MM.1S (cell line): ENCODE results near the gene KCNK5.

Experiments used
- DNase-seq: peaks from one replicate; pipeline ENCODE4 v3.0.0-alpha.2; 2015
- H2AFZ ChIP-seq: fragments of 300-600 bp; sonication (generic); 2 replicates; pipeline ENCODE4 v1.6.0; 2016; ENCODE audit warnings: antibody characterized with exemption, low read length
- H3F3A ChIP-seq: fragments of 300-600 bp; sonication (generic); 2 replicates; pipeline ENCODE4 v1.6.1; 2016; ENCODE audit warnings: mild to moderate bottlenecking, antibody characterized with exemption, low read length, moderate library complexity, mixed read lengths; ENCODE audit not compliant: insufficient read depth
- H3K27ac ChIP-seq: fragments of 300-600 bp; sonication (generic); 2 replicates; pipeline ENCODE4 v1.5.1; 2016; ENCODE audit warnings: mild to moderate bottlenecking, low read length
- H3K27me3 ChIP-seq: fragments of 300-600 bp; sonication (generic); replicated peaks from 2 replicates; pipeline ENCODE4 v1.6.0; 2016; ENCODE audit warnings: low read length; ENCODE audit not compliant: insufficient read depth
- H3K36me3 ChIP-seq: fragments of 300-600 bp; sonication (generic); replicated peaks from 2 replicates; pipeline ENCODE4 v1.6.1; 2016; ENCODE audit warnings: mild to moderate bottlenecking, low read length, mixed read lengths; ENCODE audit not compliant: insufficient read depth
- H3K4me1 ChIP-seq: fragments of 300-600 bp; sonication (generic); 2 replicates; pipeline ENCODE4 v1.6.1; 2016; ENCODE audit warnings: low read length, mixed read lengths
- H3K4me2 ChIP-seq: fragments of 300-600 bp; sonication (generic); 2 replicates; pipeline ENCODE4 v1.6.0; 2016; ENCODE audit warnings: low read depth, low read length
- H3K4me3 ChIP-seq: fragments of 300-600 bp; sonication (generic); 2 replicates; pipeline ENCODE4 v1.5.1; 2016; ENCODE audit warnings: low read length, mixed read lengths
- H3K79me2 ChIP-seq: fragments of 300-600 bp; sonication (generic); 2 replicates; pipeline ENCODE4 v1.6.1; 2016; ENCODE audit warnings: mixed run types, low read length, mixed read lengths
- H3K9ac ChIP-seq: fragments of 300-600 bp; sonication (generic); 2 replicates; pipeline ENCODE4 v1.6.1; 2016; ENCODE audit warnings: low read length, mixed read lengths
- H3K9me2 ChIP-seq: fragments of 300-600 bp; sonication (generic); replicated peaks from 2 replicates; pipeline ENCODE4 v1.6.1; 2016; ENCODE audit warnings: mild to moderate bottlenecking, low read length, mixed read lengths; ENCODE audit not compliant: insufficient read depth
- H3K9me3 ChIP-seq: fragments of 300-600 bp; sonication (generic); replicated peaks from 2 replicates; pipeline ENCODE4 v1.6.1; 2016; ENCODE audit warnings: mild to moderate bottlenecking, low read length, mixed read lengths; ENCODE audit not compliant: insufficient read depth
- H4K20me1 ChIP-seq: fragments of 300-600 bp; sonication (generic); 2 replicates; pipeline ENCODE4 v1.6.1; 2016; ENCODE audit warnings: mild to moderate bottlenecking, low read length, moderate library complexity, mixed read lengths; ENCODE audit not compliant: insufficient read depth
- CTCF ChIP-seq: fragments of 300-600 bp; sonication (generic); IDR thresholded peaks from 2 replicates; pipeline ENCODE4 v1.5.1; 2016; ENCODE audit warnings: antibody characterized with exemption, low read length, mixed read lengths
- EZH2 ChIP-seq: fragments of 300-600 bp; sonication (generic); optimal IDR thresholded peaks from 2 replicates; pipeline ENCODE3; 2017; ENCODE audit warnings: low read depth, mild to moderate bottlenecking, antibody characterized with exemption, low read length, mixed read lengths
- EZH2phosphoT487 ChIP-seq: fragments of 300-600 bp; sonication (generic); IDR thresholded peaks from 2 replicates; pipeline ENCODE4 v1.6.1; 2018; ENCODE audit warnings: antibody characterized with exemption, low read length

Gene KCNK5

GRCh38 chr6:39153766-39154397 lies 75.4 kb downstream of the KCNK5 start:
- Histone ChIP-seq H4K20me1 (no peaks in the 10 kb centered on the region), H3K9ac (no peak overlapping the region), H3K4me1 (no peaks in the 10 kb centered on the region), H3K36me3 (no peaks in the 10 kb centered on the region), H3K27ac (no peak overlapping the region), H3K79me2 (no peaks in the 10 kb centered on the region), H2AFZ (no peak overlapping the region), H3K4me3 (no peak overlapping the region), H3K4me2 (no peak overlapping the region), H3K9me3 (no peaks in the 10 kb centered on the region), H3F3A (no peaks in the 10 kb centered on the region), H3K9me2 (no peaks in the 10 kb centered on the region), H3K27me3 (no peaks in the 10 kb centered on the region)
- TF ChIP-seq CTCF (no peak), EZH2 (no peak), EZH2phosphoT487 (no peak)
- no peak for DNase-seq

GRCh38 chr6:39152262-39152661 lies 77.0 kb downstream of the KCNK5 start:
- no peaks in the 10 kb centered on the region for H3F3A ChIP-seq
- no peaks in the 10 kb centered on the region for H3K4me1 ChIP-seq
- no peak overlapping the region for H2AFZ ChIP-seq
- H3K4me2 ChIP-seq = no peak overlapping the region
- no peak overlapping the region for H3K9ac ChIP-seq
- no peaks in the 10 kb centered on the region for H4K20me1 ChIP-seq
- TF ChIP-seq EZH2 (no peak), CTCF (no peak), EZH2phosphoT487 (no peak)
- H3K9me3 ChIP-seq = no peaks in the 10 kb centered on the region
- no peak overlapping the region for H3K4me3 ChIP-seq
- H3K79me2 ChIP-seq = no peaks in the 10 kb centered on the region
- H3K27me3 ChIP-seq = no peaks in the 10 kb centered on the region
- no peak for DNase-seq
- no peaks in the 10 kb centered on the region for H3K36me3 ChIP-seq
- H3K9me2 ChIP-seq = no peaks in the 10 kb centered on the region
- H3K27ac ChIP-seq = no peak overlapping the region

GRCh38 chr6:39151211-39151610 lies 78.1 kb downstream of the KCNK5 start:
- no peak overlapping the region for H3K4me2 ChIP-seq
- no peaks in the 10 kb centered on the region for H3K9me2 ChIP-seq
- DNase-seq = no peak
- H3K9ac ChIP-seq = no peak overlapping the region
- no peaks in the 10 kb centered on the region for H3K27me3 ChIP-seq
- H2AFZ ChIP-seq = no peak overlapping the region
- H3F3A ChIP-seq = no peaks in the 10 kb centered on the region
- no peak overlapping the region for H3K4me3 ChIP-seq
- H3K36me3 ChIP-seq = no peaks in the 10 kb centered on the region
- no peak overlapping the region for H3K27ac ChIP-seq
- H3K9me3 ChIP-seq = no peaks in the 10 kb centered on the region
- H4K20me1 ChIP-seq = no peaks in the 10 kb centered on the region
- no peaks in the 10 kb centered on the region for H3K4me1 ChIP-seq
- TF ChIP-seq EZH2 = no peak
- no peak for TF ChIP-seq EZH2phosphoT487
- TF ChIP-seq CTCF = no peak
- H3K79me2 ChIP-seq = no peaks in the 10 kb centered on the region
